ENCODE data around the gene PODXL2. TPM values are rescaled to one million over a fixed set of nuclear protein-coding genes. Genes with fewer than 3 reads are reported as not detected.

Gene PODXL2
- total RNA-seq, 1 donor from 2014 or later = 14.5 TPM

DNA sequence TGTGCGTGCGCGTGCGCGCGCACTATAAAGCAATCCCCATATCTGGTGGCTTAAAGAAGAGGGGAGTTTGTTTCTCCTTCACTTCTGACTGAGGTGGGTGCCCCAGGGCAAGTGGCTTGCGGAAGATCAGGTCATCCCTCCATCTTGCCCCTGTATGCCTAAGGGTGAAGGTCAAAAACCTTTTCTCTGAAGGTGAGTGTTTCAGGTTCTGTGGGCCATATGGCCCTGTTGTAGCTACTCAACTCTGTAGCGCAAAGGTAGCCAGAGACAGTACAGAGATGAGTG is 49.3 kb downstream of the PODXL2 start:
- Histone ChIP-seq H3K27ac (ENCODE audit: low read depth, low read length) (no peak overlapping the region), H3K9me3 (ENCODE audit: insufficient read depth, low read depth, low read length) (no peaks in the 10 kb centered on the region), H2AFZ (ENCODE audit: low read depth, low read length) (no peak overlapping the region), H3K4me3 (ENCODE audit: insufficient read depth, low read depth, low read length) (no peak overlapping the region), H3K4me2 (ENCODE audit: low read length) (no peak overlapping the region), H3K9ac (ENCODE audit: low read length) (no peak overlapping the region), H3K79me2 (ENCODE audit: insufficient read depth, low read length) (no peaks in the 10 kb centered on the region), H3K36me3 (ENCODE audit: insufficient read depth, low read length) (no peaks in the 10 kb centered on the region), H3K27me3 (ENCODE audit: insufficient read depth, low read length) (no peaks in the 10 kb centered on the region), H3K4me1 (ENCODE audit: insufficient read depth, low read length) (peaks cover 5% of the 10 kb centered on the region), H4K20me1 (ENCODE audit: insufficient read depth, low read length) (no peaks in the 10 kb centered on the region)
- no peak overlapping the region for H3K27ac Mint-ChIP-seq (ENCODE audit: unreplicated experiment)
- H3K36me3 Mint-ChIP-seq (ENCODE audit: low read depth, unreplicated experiment) = peaks cover 12% of the 10 kb centered on the region
- H3K27me3 Mint-ChIP-seq (ENCODE audit: low read depth, unreplicated experiment) = peaks cover 2% of the 10 kb centered on the region
- TF ChIP-seq, protein P1, sequence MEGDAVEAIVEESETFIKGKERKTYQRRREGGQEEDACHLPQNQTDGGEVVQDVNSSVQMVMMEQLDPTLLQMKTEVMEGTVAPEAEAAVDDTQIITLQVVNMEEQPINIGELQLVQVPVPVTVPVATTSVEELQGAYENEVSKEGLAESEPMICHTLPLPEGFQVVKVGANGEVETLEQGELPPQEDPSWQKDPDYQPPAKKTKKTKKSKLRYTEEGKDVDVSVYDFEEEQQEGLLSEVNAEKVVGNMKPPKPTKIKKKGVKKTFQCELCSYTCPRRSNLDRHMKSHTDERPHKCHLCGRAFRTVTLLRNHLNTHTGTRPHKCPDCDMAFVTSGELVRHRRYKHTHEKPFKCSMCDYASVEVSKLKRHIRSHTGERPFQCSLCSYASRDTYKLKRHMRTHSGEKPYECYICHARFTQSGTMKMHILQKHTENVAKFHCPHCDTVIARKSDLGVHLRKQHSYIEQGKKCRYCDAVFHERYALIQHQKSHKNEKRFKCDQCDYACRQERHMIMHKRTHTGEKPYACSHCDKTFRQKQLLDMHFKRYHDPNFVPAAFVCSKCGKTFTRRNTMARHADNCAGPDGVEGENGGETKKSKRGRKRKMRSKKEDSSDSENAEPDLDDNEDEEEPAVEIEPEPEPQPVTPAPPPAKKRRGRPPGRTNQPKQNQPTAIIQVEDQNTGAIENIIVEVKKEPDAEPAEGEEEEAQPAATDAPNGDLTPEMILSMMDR (IDR thresholded peaks at IDR 0.05; ENCODE audit: insufficient read depth, low read depth, low read length) = no peak
- no peak for TF ChIP-seq EZH2 (IDR thresholded peaks at IDR 0.05; ENCODE audit: insufficient read depth, low read length)
- H3K9me3 Mint-ChIP-seq (ENCODE audit: unreplicated experiment) = no peaks in the 10 kb centered on the region
- DNase-seq (ENCODE audit: low read depth) = no peak
- no peaks in the 10 kb centered on the region for H3K4me1 Mint-ChIP-seq (ENCODE audit: low read depth, unreplicated experiment)
- no peak overlapping the region for H3K4me3 Mint-ChIP-seq (ENCODE audit: unreplicated experiment)
- no peak for FAIRE-seq

DNA sequence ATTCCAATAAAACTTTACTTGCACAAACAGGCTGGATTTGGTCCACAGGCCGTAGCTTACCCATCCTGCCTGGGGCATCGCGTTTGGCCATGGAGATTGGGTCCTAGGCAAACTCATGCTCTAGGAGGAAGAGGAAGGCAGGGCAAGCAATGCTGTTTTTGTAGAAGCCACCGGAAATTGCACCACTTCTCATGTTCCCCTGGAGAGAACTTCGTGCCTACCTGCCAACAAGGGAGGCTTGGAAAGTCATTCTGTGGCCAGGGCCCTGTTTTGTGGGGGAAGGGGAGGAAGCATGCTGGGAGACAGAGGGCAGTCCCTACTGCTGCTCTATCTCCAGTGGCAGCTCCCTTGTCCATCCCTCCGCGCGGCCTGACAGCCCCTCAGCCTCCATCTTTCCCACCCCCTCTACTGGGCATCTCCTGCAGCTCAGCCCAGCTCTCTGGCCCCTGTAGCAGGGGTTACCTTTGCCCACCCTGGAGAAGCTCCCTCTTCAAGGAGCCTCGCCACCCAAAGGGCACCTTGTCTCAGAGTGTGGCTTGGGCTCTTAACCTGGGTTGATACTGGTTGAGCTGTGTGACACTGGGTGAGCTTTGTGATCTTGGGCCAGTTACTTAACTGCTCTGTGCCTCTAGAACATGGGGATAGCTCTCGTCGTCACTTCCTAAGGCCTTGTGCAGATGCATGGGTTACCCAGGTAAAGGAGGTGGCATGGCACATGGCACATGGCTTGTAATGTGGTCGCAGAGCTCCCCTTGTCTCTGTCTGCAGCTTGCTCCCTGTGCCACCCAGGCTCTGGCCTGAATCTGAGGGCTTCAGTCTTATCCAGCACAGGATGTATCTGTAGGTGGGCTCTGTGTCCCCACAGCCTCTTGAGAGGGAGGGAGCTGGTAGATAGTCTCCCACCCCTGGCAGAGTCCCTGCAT is 49.9 kb downstream of the PODXL2 start:
- H3K79me2 ChIP-seq (ENCODE audit: insufficient read depth, low read length) = no peaks in the 10 kb centered on the region
- H3K27ac ChIP-seq (ENCODE audit: low read depth, low read length) = no peak overlapping the region
- no peak overlapping the region for H3K4me3 Mint-ChIP-seq (ENCODE audit: unreplicated experiment)
- H3K4me1 Mint-ChIP-seq (ENCODE audit: low read depth, unreplicated experiment) = no peaks in the 10 kb centered on the region
- DNase-seq (ENCODE audit: low read depth) (no peak), FAIRE-seq (no peak)
- no peaks in the 10 kb centered on the region for H3K27me3 ChIP-seq (ENCODE audit: insufficient read depth, low read length)
- no peak overlapping the region for H3K4me3 ChIP-seq (ENCODE audit: insufficient read depth, low read depth, low read length)
- no peak overlapping the region for H3K27ac Mint-ChIP-seq (ENCODE audit: unreplicated experiment)
- no peaks in the 10 kb centered on the region for H3K9me3 Mint-ChIP-seq (ENCODE audit: unreplicated experiment)
- H3K36me3 Mint-ChIP-seq (ENCODE audit: low read depth, unreplicated experiment) = peaks cover 12% of the 10 kb centered on the region
- peaks cover 2% of the 10 kb centered on the region for H3K27me3 Mint-ChIP-seq (ENCODE audit: low read depth, unreplicated experiment)
- H3K4me1 ChIP-seq (ENCODE audit: insufficient read depth, low read length) = no peaks in the 10 kb centered on the region
- H3K9me3 ChIP-seq (ENCODE audit: insufficient read depth, low read depth, low read length) = no peaks in the 10 kb centered on the region
- H3K4me2 ChIP-seq (ENCODE audit: low read length) = no peak overlapping the region
- TF ChIP-seq, protein P1 (IDR thresholded peaks at IDR 0.05; ENCODE audit: insufficient read depth, low read depth, low read length) = no peak
- TF ChIP-seq EZH2 (IDR thresholded peaks at IDR 0.05; ENCODE audit: insufficient read depth, low read length) = no peak
- H2AFZ ChIP-seq (ENCODE audit: low read depth, low read length) = no peak overlapping the region
- no peaks in the 10 kb centered on the region for H4K20me1 ChIP-seq (ENCODE audit: insufficient read depth, low read length)
- H3K36me3 ChIP-seq (ENCODE audit: insufficient read depth, low read length) = no peaks in the 10 kb centered on the region
- no peak overlapping the region for H3K9ac ChIP-seq (ENCODE audit: low read length)

DNA sequence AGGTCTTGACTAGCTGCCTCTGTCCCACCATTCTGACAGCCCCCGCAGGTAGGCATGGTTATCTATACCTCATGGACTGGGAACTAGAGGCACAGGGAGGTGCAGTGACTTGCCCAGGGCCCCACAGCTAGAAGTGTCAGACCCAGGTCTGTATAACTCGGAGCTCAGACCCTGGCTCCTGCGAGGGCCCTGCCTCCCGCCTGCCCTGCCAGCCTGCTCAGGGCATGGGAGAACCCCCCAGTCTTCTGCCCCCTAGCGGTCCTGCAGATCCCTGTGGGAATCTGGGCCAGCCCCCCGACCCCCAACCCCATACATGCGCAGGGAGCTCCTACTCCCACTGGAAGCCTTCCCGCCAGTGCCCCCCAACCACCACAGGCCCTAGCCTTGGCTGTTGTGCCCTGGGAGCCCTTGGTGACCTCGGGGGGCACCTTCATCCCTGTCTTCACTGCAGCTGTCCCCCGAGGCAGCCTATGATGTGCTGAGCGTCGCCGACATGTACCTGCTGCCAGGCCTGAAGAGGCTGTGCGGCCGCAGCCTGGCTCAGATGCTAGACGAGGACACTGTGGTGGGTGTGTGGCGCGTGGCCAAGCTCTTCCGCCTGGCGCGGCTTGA is 50.7 kb downstream of the PODXL2 start:
- H3K36me3 ChIP-seq (ENCODE audit: insufficient read depth, low read length) = no peaks in the 10 kb centered on the region
- no peak overlapping the region for H2AFZ ChIP-seq (ENCODE audit: low read depth, low read length)
- FAIRE-seq (no peak), DNase-seq (ENCODE audit: low read depth) (no peak)
- H3K27me3 ChIP-seq (ENCODE audit: insufficient read depth, low read length) = no peaks in the 10 kb centered on the region
- H3K27ac ChIP-seq (ENCODE audit: low read depth, low read length) = no peak overlapping the region
- no peak overlapping the region for H3K4me2 ChIP-seq (ENCODE audit: low read length)
- Mint-ChIP-seq H3K4me3 (ENCODE audit: unreplicated experiment) (no peak overlapping the region), H3K9me3 (ENCODE audit: unreplicated experiment) (no peaks in the 10 kb centered on the region), H3K36me3 (ENCODE audit: low read depth, unreplicated experiment) (peaks cover 12% of the 10 kb centered on the region), H3K27me3 (ENCODE audit: low read depth, unreplicated experiment) (peaks cover 2% of the 10 kb centered on the region), H3K27ac (ENCODE audit: unreplicated experiment) (no peak overlapping the region), H3K4me1 (ENCODE audit: low read depth, unreplicated experiment) (no peaks in the 10 kb centered on the region)
- no peaks in the 10 kb centered on the region for H3K9me3 ChIP-seq (ENCODE audit: insufficient read depth, low read depth, low read length)
- no peaks in the 10 kb centered on the region for H4K20me1 ChIP-seq (ENCODE audit: insufficient read depth, low read length)
- H3K9ac ChIP-seq (ENCODE audit: low read length) = no peak overlapping the region
- no peaks in the 10 kb centered on the region for H3K4me1 ChIP-seq (ENCODE audit: insufficient read depth, low read length)
- no peaks in the 10 kb centered on the region for H3K79me2 ChIP-seq (ENCODE audit: insufficient read depth, low read length)
- H3K4me3 ChIP-seq (ENCODE audit: insufficient read depth, low read depth, low read length) = no peak overlapping the region
- TF ChIP-seq, protein P1 (IDR thresholded peaks at IDR 0.05; ENCODE audit: insufficient read depth, low read depth, low read length) = no peak
- TF ChIP-seq EZH2 (IDR thresholded peaks at IDR 0.05; ENCODE audit: insufficient read depth, low read length) = no peak

Measured in astrocyte (in vitro differentiated cells and primary cell).